ENCODE results near the gene MAP3K20. TPM values are rescaled to one million over a fixed set of nuclear protein-coding genes. Genes with fewer than 3 reads are reported as not detected.
"Not testable (repeated sequence)": the region's sequence is repeated elsewhere in the genome, so short reads cannot be mapped to it uniquely, and the experiment has no call there.

Gene MAP3K20
- total and polyA plus RNA-seq, 10 donors: 3.2 to 24.1 (median 14.6) TPM

DNA sequence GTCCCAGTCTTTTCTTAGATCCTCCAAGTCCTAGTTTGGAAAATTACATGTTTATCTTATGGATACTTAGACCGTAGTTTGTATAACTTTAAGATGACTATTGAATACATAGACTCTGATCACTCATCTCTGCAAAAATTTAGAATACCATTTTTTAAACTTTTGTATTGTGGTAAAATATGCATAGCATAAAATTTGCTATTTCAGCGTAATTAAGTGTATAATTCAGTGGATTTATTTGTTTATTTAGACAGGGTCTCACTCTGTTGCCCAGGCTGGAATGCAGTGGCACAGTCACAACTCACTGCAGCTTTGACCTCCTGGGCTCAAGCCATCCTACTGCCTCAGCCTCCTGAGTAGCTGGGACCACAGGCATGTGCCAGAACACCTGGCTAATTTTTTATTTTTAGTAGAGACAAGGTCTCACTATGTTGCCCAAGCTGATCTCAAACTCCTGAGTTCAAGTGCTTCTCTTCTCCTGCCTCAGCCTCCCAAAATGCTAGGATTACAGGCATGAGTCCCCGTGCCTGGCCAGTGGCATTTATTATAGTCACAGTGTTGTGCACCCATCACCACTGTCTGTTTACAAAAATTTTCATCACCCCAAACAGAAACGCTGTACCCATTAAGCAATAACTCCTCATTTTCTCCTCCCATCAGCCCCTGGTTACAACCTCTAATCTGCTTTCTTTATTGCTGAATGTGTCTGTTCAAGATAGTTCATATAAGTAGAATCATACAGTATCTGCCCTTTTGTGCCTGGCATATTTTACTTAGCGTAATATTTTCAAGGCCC, 90.0 kb downstream of the MAP3K20 start:
- TF ChIP-seq CTCF (IDR thresholded peaks at IDR 0.05 in 8 of 11, conservative IDR thresholded peaks at IDR 0.05 in 3 of 11) (no peak), POLR2A (IDR thresholded peaks at IDR 0.05) (no peak), POLR2AphosphoS5 (IDR thresholded peaks at IDR 0.05) (no peak)
- intact Hi-C loops (cut with DNase I; ENCODE audit: low total_unique reads): no loop called here
- no peak overlapping the region for H3K4me3 ChIP-seq
- peaks cover 0 to 10% (median 0%) of the 10 kb centered on the region in 6 donors for H3K4me1 ChIP-seq
- no peak overlapping the region for H3K27ac ChIP-seq
- H3K27me3 ChIP-seq (replicated peaks in 1 of 7): no peaks in the 10 kb centered on the region
- H3K9me3 ChIP-seq: peaks cover 0 to 6% (median 5%) of the 10 kb centered on the region in 8 donors
- no peaks in the 10 kb centered on the region for H3K36me3 ChIP-seq
- no peak for DNase-seq
- WGBS, 5 donors: 82 to 96% (median 85%) methylated on average over 5 of the region's 5 CpGs

DNA sequence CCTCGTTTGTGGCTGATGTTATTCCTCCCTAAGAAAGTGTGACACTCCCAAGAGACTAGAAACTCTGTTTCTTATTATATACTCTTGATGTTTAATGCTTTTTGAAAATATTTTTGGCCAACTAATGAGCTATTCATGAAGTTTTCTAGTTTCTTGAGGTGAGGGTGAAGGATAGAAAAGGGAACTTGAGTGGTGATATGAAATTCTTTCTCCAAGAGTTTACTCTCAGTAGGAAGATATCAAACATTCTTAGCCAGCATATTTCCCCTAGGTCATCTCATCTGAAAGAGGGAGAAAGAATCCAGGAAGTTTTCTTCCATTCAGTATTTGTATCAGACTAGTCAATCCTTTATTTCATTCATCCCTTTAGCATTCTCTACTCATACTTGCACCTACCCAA, 95.7 kb downstream of the MAP3K20 start:
- no peaks in the 10 kb centered on the region for H3K4me1 ChIP-seq
- no peak for TF ChIP-seq CTCF (IDR thresholded peaks at IDR 0.05 in 8 of 11, conservative IDR thresholded peaks at IDR 0.05 in 3 of 11)
- no peak for TF ChIP-seq POLR2AphosphoS5 (IDR thresholded peaks at IDR 0.05)
- TF ChIP-seq POLR2A (IDR thresholded peaks at IDR 0.05): no peak
- H3K9me3 ChIP-seq: no peaks in the 10 kb centered on the region
- H3K27me3 ChIP-seq (replicated peaks in 1 of 7): no peaks in the 10 kb centered on the region
- no peak overlapping the region for H3K4me3 ChIP-seq
- WGBS, 5 donors: 65 to 88% (median 86%) methylated on average over 1 of the region's 1 CpG
- no peak for DNase-seq
- no peaks in the 10 kb centered on the region for H3K36me3 ChIP-seq
- intact Hi-C loops (cut with DNase I; ENCODE audit: low total_unique reads): no loop called here
- no peak overlapping the region for H3K27ac ChIP-seq

DNA sequence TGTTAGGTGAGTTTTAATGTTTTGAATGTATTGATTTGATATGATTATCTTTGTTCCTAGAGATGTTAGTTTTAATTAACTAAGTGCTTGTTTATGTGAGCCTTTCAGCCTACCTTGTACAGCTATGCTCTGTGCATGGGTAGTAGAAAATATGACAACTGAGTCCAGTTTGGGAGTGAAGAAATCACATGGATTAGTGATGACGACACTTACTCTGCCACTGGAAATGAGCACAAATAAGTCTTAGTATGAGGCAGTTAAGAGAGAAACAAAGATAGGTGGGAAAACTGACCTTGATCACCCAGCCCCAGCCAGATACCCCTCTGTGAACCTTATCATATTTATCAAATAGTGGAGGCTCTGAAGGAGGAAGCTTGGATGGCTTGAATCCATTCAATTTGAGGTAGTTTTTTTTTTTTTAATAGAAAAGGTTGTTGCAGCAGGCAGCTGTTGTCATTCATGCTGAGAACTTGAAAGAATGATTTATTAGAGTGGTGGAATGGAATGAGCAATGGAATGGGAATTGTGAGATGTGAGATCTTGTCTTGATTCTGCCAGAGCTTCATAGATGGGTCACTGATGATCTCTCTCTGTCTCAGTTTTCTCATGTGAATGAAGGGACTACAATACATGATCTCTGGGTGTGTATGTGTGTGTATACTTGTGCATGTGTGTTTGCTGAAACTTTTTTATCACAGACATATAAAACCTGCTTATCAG, 96.4 kb downstream of the MAP3K20 start:
- no peak overlapping the region for H3K27ac ChIP-seq
- no peak overlapping the region for H3K4me3 ChIP-seq
- H3K27me3 ChIP-seq (replicated peaks in 1 of 7): no peaks in the 10 kb centered on the region
- WGBS, 5 donors: 87 to 100% (median 96%) methylated on average over 1 of the region's 1 CpG
- TF ChIP-seq CTCF (IDR thresholded peaks at IDR 0.05 in 8 of 11, conservative IDR thresholded peaks at IDR 0.05 in 3 of 11) (no peak), POLR2A (IDR thresholded peaks at IDR 0.05) (no peak)
- H3K9me3 ChIP-seq: no peaks in the 10 kb centered on the region
- H3K36me3 ChIP-seq: no peaks in the 10 kb centered on the region
- intact Hi-C loops (cut with DNase I; ENCODE audit: low total_unique reads): no loop called here
- no peaks in the 10 kb centered on the region for H3K4me1 ChIP-seq
- DNase-seq: no peak

DNA sequence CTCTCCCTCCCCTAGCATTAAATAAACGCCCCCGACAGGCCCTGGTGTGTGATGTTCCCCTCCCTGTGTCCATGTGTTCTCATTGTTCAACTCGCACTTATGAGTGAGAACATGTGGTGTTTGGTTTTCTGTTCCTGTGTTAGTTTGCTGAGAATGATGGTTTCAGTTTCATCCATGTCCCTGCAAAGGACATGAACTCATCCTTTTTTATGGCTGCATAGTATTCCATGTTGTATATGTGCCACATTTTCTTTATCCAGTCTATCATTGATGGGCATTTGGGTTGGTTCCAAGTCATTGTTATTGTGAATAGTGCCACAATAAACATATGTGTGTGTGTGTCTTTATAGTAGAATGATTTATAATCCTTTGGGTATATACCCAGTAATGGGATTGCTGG, 98.7 kb downstream of the MAP3K20 start:
- H3K4me1 ChIP-seq; H3K9me3 ChIP-seq; H3K27me3 ChIP-seq (replicated peaks in 1 of 7); H3K4me3 ChIP-seq; intact Hi-C loops (cut with DNase I; ENCODE audit: low total_unique reads); DNase-seq; H3K27ac ChIP-seq; H3K36me3 ChIP-seq: not testable (repeated sequence)
- WGBS, 5 donors: 91 to 97% (median 94%) methylated on average over 3 of the region's 3 CpGs
